Measurements from ENCODE around the gene GSDME. TPM values are rescaled to one million over a fixed set of nuclear protein-coding genes. Genes with fewer than 3 reads are reported as not detected.

Gene GSDME
- total RNA-seq, 1 donor from 2014 or later = 31.8 TPM

GRCh38 chr7:24706211-24707170 lies 50.8 kb downstream of the GSDME start:
- DNase-seq (ENCODE audit: low spot score) = no peak

GRCh38 chr7:24705461-24705954 lies 51.8 kb downstream of the GSDME start:
- DNase-seq (ENCODE audit: low spot score) = no peak

GRCh38 chr7:24704311-24704710 lies 53.0 kb downstream of the GSDME start:
- no peak for DNase-seq (ENCODE audit: low spot score)

- DNase-seq (ENCODE audit: low spot score) = no peak
These were observed 54.0 kb downstream of the GSDME start for GRCh38 chr7:24703296-24703695.

GRCh38 chr7:24702755-24703154 lies 54.5 kb downstream of the GSDME start:
- peak; percentile 32 for DNase-seq (ENCODE audit: low spot score)

- DNase-seq (ENCODE audit: low spot score) = peak; percentile 64
These were observed 55.7 kb downstream of the GSDME start for GRCh38 chr7:24701261-24702235.

- DNase-seq (ENCODE audit: low spot score) = peak; percentile 84
These were observed 56.6 kb downstream of the GSDME start for GRCh38 chr7:24700521-24701260.

GRCh38 chr7:24698531-24699266 lies 58.6 kb downstream of the GSDME start:
- no peak for DNase-seq (ENCODE audit: low spot score)

- DNase-seq (ENCODE audit: low spot score) = peak; percentile 81
These were observed 59.8 kb downstream of the GSDME start for GRCh38 chr7:24697416-24697815.

GRCh38 chr7:24692592-24692991 lies 64.7 kb downstream of the GSDME start:
- DNase-seq (ENCODE audit: low spot score) = peak; percentile 50

GRCh38 chr7:24690251-24690650 lies 67.0 kb downstream of the GSDME start:
- DNase-seq (ENCODE audit: low spot score) = no peak

GRCh38 chr7:24685708-24686107 lies 71.6 kb downstream of the GSDME start:
- DNase-seq (ENCODE audit: low spot score) = no peak

GRCh38 chr7:24670782-24671181 lies 86.5 kb downstream of the GSDME start:
- no peak for DNase-seq (ENCODE audit: low spot score)

- DNase-seq (ENCODE audit: low spot score) = no peak
These were observed 87.2 kb downstream of the GSDME start for GRCh38 chr7:24669971-24670591.

GRCh38 chr7:24668927-24669635 lies 88.2 kb downstream of the GSDME start:
- no peak for DNase-seq (ENCODE audit: low spot score)

- peak; percentile 59 for DNase-seq (ENCODE audit: low spot score)
These were observed 91.5 kb downstream of the GSDME start for GRCh38 chr7:24665564-24666294.

- peak; percentile 65 for DNase-seq (ENCODE audit: low spot score)
These were observed 96.7 kb downstream of the GSDME start for GRCh38 chr7:24660546-24660945.

- DNase-seq (ENCODE audit: low spot score) = no peak
These were observed 97.8 kb downstream of the GSDME start for GRCh38 chr7:24659505-24659904.

GRCh38 chr7:24657980-24658379 lies 99.3 kb downstream of the GSDME start:
- DNase-seq (ENCODE audit: low spot score) = no peak

All from umbilical cord (tissue), 2 donors.